Stimulated activated naive CD4-positive, alpha-beta T cell treated with Interleukin-2 at 50 U/mL for 16 hours (primary cell): Measurements from ENCODE around the gene DPP10.
"Not testable (repeated sequence)": the region's sequence is repeated elsewhere in the genome, so short reads cannot be mapped to it uniquely, and the experiment has no call there.

Experiments
- DNase-seq: peaks from one replicate; lab custom pipeline; 2025; lab: John Stamatoyannopoulos, UW

Gene DPP10

DNA sequence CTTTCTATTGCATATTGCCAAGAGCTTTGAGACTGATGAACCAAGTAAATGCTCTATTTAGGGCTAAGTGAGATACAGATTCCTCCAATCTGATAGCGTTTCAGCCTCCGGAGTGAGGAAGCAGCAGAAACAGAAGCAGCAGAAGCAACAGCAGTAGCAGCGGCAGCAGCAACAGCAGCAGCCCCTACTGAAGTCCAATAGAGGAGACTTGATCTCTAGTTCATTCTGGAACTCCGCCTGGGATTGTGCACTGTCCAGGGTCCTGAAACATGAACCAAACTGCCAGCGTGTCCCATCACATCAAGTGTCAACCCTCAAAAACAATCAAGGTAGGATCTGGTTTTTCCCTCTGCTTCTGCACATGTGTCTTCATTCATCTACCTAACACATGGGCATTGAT is at the start of gene DPP10:
Gene DPP10 (plus strand): TSS at position 132 of the 400 bp plus-strand sequence.
- no peak for DNase-seq

DNA sequence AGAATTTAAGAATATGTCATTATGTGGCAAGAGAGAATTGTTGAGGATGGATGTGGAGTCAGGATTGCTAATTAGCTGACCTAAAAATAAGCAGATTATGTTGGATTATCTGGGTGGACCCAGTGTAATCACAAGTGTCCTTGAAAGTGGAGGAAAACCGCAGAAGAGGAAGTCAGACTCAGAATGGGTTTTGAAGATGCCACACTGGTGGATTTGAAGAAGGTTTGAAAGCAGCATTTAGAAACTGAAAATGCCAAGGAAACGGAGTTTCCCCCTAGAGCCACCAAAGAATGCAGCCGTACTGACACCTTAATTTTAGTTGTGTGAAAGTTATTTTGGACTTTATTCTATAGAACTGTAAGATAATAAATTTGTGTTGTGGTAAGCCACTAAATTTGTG is 41.6 kb upstream of the DPP10 start:
- no peak for DNase-seq

DNA sequence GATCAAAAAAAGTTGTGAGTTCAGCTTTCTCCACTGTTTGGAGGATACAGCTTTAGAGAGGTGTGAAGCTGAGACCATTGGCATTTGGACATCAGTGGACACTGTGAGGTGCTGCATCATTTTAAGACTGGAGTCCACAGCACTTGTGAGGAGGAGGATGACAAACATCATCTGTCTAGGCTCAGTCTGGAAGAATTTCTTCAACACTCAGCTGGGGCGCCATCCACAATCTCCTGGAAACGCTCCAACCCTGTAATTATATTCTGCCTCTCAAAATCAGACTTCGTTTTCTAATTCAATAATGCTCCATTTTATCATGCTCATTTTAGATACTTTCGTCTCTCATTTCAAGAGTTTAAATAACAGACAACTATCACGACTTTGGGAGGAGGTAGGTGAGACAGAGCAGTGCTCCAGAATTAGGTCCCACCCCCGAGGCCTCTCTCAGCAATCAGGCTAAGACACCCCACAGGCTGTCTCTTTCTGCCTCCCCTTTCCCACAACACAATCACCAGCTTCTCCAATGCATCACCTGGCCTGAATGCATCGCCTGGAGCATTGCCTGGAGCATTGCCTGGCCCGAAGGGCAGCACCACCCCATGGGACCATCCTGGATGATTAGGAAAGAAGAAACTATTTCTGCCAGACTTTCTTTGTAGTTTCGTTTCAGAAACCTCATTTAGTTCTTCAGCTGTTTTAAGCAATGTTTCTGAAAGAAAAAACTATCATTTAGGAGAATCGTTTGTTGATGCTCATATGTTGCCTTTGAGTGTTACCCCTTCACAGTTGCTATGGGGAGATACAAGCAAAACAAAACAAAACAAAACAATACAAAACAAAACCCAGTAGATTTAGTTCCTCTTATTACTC is 37.0 kb upstream of the DPP10 start:
- no peak for DNase-seq

DNA sequence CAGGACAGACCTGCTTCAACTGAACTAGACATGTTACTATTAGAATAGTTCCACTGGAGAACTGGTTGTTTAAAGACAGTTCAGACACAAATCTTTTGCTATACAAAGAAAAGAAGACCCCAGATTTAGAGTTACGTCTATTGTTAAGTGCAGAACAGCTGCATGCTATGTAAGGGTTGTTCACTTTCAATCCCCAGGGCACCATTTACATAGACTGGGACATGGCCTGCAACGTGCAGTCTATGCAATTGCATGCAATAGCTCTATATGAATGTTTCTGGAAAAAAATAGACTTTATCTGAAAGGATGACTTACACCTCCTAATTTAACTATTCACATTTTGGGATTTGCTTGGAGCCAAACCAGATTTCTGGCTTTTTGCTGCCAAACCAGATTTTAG is 36.1 kb upstream of the DPP10 start:
- no peak for DNase-seq

DNA sequence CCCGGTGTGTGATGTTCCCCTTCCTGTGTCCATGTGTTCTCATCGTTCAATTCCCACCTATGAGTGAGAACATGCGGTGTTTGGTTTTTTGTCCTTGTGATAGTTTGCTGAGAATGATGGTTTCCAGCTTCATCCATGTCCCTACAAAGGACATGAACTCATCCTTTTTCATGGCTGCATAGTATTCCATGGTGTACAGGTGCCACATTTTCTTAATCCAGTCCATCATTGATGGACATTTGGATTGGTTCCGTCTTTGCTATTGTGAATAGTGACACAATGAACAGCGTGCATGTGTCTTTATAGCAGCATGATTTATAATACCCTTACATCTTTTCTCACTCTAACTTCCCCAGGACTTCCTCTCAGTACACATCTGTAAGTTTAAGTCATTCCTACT is 35.1 kb upstream of the DPP10 start:
- not testable (repeated sequence) for DNase-seq

DNA sequence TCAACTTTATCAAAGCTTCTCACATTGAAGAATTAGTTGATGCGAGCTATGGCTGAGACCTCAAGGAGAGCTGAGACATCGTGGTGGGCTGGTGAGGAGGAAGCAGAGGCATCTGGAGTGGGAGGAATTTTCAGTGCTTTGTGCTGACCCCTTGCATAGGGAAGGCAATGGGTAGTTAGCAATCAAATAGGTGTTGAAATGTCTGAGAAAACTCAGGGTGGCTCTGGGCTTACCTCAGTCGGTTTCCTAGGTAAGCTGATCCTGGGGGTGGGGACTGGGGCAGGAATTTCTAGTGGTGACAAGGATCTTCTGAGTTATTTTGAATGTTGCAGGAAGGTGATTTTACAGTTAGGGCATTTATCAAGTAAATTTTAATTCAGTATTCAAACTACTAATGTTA is 20.7 kb upstream of the DPP10 start:
- no peak for DNase-seq

DNA sequence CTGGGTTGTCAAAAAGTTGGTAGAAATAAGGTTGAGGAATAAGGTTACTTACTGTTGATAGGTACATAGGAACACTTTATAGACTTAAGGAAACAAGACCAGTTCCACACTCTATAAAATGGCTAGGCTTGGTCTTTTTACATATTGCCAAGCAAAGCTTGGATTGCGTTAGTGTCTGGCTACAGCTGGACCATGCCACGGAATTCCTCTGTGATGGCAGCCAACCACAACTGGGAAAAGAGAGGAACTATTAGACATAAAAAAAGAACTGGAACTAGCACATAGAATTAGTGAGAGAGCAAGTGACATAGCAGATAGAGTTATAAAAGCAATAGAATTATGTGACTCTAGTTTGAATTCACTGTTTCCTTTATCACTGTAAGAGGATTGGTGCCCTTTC is 17.7 kb upstream of the DPP10 start:
- no peak for DNase-seq

DNA sequence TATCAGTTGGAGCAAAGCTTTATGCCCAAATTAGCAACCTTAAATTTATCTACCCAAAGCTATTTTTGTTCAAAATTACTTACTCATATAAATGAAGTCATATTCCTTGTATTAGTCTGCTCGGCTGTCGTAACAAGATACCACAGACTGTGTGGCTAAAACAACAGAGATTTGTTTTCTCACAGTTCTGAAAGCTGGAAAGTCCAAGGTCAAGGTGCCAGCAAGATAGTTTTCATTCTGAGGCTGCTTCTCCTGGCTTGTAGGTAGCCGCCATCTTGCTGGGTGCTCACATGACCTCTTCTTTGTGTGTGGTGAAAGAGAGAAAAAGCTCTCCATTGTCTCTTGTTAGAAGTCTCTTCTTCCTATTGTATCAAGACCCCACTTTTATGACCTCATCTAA is 15.7 kb upstream of the DPP10 start:
- no peak for DNase-seq

DNA sequence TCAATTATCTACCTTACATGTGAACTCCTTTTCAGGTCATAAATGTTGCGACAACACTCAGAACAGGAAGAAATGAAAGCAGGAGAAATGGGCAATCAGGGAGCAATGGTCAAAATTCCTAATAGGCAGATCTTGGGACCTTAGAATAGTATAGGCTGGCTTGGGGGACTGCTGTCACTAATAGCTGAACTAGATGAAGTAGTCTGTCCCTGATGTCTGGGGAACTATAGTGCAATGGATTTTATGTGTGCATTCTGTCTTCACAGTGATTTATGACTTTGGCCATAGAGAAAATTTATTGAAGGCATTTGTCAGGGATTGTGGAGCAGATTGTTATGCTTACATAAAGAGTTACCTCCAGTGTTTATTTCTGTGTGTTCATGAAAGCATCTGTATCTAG is 6.1 kb upstream of the DPP10 start:
- no peak for DNase-seq

DNA sequence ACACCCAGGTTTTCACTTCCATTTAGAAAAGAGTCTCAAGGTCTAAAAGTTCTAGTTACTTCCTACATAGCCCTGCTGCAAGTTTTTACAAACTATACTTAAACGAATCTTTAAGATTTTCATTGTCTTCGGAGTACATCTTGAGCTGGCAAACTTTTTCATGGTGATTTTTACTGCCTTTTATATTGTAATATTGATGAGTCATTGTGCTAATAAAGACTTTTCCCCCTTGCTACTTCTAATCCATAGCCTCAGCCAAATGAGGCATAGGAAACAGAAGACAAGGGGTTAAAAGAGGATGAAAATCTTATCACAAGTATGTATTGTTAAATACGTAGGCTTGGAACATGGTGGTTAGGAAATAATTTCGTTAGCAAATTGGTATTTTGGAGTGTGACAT is 4.1 kb downstream of the DPP10 start:
- no peak for DNase-seq

DNA sequence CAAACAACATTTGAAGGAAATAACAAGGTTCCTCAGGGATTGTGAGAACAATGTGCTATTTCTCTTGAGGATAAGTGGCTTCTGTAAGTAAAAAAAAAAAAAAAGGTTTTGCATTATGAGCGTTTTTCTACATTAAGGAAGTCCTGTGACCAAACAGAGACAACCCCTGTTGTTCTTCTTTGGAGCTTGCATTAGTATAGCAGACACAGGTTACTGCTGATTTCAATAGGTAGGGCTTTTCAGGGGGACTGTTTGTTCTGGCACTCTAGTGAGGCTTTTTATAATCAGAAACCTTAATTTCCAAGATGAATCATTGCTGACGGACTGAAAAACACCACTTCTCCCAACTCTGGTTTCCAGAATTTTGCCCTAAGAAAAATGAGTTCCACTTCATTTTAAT is 8.2 kb downstream of the DPP10 start:
- DNase-seq = no peak

DNA sequence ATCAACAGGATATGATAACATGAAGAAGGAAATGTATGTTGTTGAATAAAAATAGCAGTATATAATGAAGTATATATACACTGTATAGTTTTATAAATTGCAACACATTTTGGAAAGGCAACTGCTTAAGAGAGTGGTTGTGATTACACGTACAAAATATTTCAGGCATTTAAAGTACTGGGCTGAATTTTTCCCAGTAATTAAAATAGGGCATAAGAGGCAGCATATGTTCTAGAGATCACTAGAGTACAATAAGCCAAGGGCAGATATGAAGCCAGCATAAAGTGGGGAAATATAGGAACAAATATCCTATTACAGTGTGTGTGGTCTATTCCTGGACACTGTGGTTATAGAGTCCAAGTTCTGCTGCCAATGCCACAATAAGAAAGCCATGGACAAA is 14.1 kb downstream of the DPP10 start:
- DNase-seq = no peak

DNA sequence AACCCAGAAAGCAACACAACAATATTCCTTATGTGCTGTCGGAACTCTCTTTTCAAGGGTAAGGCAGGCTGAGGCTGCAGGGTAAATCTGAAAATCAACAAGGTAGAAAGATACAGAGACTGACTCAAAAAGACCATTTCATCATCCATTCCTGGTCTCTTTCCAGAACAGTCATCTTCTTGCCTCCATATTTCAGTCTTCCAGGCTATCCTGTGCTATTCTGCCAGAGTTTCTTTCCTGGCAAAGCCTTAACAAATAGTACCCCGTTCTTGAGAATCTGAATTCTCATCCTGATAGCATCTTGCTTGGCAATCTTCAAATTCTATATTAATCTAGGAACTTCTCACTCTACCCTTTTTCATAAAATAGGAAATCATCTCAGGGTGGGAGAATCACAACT is 15.5 kb downstream of the DPP10 start:
- no peak for DNase-seq

DNA sequence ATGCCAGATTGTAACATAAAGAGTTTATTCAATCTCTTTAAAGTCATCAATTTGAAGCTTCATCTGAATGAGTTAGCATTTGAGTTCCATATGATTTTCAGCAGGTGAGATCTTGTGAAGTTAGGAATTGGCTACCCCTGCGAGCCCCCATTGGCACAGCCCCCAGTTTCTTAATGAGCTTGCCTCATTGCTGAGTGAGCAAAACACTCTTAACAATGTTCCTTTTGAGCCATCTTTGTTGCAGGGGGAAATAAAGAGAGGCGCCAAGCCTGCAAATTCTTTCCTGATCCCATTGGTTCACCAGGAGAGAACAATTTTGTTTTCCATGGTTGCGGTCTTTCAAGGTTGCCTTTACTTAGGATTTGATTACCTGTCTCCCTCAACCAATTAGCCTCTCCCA is 18.7 kb downstream of the DPP10 start:
- DNase-seq = no peak

DNA sequence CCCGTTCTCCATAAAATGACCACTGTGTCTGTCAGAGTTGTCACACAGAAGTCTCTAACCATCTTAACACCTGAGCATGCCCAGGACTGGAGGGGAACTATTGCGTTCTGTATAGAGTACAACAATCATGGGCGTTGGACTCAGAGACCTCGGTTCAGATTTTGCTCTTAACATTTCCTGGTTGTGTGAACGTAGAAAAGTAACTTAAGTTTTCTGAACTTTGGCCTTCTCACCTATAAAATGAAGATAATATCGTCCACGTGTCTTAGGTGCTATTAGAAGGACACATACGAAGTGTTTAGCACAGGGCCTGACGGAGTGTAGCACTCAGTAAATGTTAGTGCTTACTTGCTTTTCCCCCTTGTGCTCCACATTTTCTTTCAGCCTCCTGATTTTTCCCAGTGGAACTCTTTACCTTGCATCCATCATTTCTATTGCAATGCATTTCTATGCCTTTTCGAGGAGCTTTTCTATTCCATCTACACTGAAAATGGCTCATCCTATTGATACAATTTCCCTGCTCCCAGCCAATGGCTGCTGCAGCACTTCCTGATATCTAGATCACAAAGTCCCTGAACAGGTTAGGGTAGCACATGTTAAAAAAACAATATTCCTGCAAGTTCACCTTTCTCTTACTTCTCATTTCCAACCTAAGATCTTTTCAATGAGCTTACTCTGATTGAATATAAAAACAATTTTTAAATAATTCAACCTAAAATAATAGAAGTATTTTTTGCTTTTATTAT is 22.7 kb downstream of the DPP10 start:
- no peak for DNase-seq

DNA sequence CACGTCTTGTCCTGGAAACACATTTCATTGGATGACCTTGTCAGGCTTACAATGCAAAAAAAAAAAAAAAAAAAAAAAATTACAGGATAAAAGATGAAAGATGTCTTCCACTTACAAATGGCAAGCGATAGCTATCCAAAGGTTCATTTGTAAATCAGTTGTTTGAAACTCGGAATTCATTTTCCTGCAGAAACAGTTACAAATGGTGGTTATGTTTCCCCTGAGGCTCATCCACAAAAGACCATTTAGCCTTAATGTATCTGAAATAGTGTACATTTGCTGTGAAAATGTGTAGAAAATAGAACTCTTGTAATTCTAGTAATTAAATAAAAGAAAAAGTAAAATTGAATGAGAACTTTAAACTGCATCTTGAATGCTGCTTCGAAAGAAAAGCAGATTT is 25.9 kb downstream of the DPP10 start:
- DNase-seq = no peak

DNA sequence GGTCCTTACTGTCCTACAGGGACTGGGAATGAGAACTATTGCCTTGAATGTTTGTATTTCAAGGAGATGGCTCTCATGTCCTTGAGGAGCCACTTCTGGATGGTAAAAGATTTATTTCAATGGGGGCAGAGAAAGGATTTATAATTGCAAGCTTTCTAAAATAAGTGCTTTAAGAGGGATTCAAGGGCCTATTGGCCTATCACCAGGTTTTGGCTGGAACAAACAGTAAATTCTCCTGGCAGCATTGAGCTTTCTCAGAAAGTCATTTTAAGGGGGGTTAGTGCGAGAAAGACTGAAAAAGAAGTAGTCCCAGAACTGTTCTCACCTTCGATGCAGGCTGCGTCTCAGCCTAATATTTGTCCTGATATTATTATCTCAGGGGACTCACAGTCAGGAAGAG is 29.8 kb downstream of the DPP10 start:
- no peak for DNase-seq

DNA sequence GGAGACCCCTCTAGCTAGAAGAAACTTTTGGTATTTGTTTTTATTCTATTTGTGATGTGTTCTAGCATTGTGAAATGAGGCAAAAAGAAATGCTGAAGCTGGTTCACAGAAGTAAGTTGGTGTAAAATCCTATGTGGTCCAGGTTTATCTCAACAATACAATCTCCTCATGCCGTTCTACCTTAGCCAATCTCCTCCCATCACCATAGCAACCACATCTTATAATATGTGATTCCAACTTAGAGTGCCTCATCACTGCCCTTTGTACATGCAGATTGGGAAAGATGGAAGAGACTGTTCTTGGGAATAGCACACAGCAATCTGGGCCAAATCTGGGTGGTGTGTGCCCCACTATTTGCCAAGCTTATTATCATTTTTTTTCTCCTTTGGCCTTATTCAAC is 30.3 kb downstream of the DPP10 start:
- no peak for DNase-seq

DNA sequence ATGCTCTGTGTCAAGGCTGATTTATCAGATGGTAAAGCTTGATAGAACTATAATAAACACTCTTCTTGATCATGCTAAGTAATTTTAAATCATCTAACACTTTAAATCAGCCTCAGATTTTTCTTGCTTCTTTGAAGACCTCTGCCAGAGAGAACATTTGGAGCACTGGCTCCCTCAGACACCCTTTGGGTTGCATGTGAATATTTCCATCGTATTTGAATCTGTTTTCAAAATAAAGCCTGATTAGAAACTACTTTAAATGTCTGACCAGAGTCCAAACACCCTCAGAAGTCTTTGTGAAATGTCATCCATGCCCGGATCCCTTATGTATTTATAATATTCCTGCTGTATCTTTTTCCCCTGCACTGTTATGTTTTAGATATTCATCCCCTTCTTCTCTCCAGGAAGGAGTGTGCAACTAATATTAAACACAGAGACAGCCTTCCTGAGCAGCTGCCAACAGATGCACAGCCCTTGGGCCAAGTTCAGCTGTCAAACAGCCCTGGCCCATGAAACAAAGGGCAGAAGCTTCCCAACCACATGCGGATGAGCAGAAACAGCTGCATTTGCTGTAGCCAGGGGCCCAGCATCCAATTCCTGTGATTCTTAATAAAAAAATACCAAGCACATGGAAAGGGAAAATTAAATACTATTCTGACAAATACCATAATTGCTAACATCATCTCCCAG is 46.5 kb downstream of the DPP10 start:
- DNase-seq = no peak

DNA sequence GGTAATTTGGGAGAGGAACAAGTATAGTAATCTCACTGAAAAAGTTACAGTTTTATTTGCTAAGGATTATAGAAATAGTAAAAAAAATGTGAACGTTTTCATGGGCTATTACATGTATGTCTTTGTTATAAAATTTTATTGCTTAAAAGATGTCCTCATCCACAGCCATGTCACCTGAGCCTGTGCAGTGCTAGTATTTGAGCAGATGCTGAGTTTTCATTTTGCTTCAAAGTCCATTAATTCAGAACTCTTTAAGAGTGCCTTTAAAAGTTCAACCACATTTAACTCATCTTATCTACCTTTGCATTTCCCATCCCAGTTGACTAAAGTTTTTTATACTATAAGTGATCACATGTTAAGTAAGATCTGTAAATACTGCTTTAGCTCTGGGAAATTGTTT is 52.6 kb downstream of the DPP10 start:
- no peak for DNase-seq

DNA sequence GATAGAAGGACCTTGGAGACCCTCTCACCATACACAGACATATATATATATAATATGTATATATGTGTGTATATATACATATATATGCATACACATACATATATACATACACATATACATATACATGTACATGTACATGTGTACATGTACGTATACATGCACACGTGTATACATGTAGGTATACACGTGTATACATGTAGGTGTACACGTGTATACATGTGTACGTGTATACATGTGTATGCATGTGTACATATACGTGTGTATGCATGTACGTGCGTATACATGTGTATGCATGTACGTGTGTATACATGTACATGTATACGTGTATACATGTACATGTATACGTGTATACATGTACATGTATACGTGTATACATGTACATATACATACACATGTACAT is 54.5 kb downstream of the DPP10 start:
- no peak for DNase-seq

DNA sequence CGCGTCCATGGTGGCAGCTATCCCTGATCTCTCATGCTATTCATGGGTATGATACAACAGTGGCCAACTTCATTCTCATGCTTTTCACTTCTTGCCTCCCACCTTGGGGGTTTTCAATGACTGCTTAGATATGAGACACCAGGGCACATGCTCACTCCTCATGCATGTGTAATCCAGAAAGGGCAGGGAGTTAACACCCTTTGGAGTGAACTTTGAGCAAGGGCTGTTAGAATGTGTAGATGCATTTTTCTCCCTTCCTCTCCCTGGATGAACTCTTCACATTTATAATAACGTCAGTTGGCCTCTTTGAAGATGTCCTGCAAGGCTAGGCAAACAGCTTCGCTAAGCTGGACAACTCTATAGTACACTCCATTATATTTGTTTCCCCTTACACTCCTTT is 56.7 kb downstream of the DPP10 start:
- no peak for DNase-seq

DNA sequence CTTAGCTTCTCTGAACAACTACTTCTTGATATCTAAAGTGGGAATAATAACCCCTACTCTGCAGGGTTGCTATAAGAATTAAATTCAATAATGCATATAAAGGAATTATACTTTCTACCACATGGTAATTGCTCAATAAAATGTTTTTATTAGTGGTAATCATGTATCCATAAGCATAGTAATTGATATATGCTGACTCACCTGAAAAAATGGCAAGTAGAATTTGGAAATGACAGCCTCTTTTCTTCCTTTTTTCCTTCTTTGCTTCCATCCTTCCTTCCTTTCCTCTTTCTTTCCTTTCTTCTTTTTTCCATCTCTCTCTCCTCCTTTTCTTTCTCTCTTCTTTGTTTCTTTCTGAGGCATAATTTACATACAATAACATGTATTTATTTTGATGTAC is 65.3 kb downstream of the DPP10 start:
- no peak for DNase-seq
